BE2C (cell line): Measurements from ENCODE around the gene FAM221B.

Experiments used
- DNase-seq: peaks from one replicate; pipeline ENCODE4 v3.0.0-alpha.2; 2020
- H3K27me3 ChIP-seq: fragments of 250-450 bp; sonication (Bioruptor Pico); 2 replicates; pipeline ENCODE4 v1.5.1; 2020; ENCODE audit warnings: mild to moderate bottlenecking
- H3K36me3 ChIP-seq: fragments of 250-450 bp; sonication (Bioruptor Pico); 2 replicates; pipeline ENCODE4 v1.5.1; 2020; ENCODE audit warnings: mild to moderate bottlenecking
- H3K4me1 ChIP-seq: fragments of 250-450 bp; sonication (Bioruptor Pico); 2 replicates; pipeline ENCODE4 v1.5.1; 2020
- H3K4me3 ChIP-seq: 2 replicates; pipeline ENCODE4 v1.5.1; 2011; ENCODE audit warnings: low read depth, low read length
- H3K9me3 ChIP-seq: fragments of 250-450 bp; sonication (Bioruptor Pico); 2 replicates; pipeline ENCODE4 v1.5.1; 2020
- TF ChIP-seq, protein P1 (sequence below): IDR thresholded peaks from 2 replicates; pipeline ENCODE4 v1.5.1; 2012; ENCODE audit warnings: mild to moderate bottlenecking, low read depth, low read length

Gene FAM221B

DNA sequence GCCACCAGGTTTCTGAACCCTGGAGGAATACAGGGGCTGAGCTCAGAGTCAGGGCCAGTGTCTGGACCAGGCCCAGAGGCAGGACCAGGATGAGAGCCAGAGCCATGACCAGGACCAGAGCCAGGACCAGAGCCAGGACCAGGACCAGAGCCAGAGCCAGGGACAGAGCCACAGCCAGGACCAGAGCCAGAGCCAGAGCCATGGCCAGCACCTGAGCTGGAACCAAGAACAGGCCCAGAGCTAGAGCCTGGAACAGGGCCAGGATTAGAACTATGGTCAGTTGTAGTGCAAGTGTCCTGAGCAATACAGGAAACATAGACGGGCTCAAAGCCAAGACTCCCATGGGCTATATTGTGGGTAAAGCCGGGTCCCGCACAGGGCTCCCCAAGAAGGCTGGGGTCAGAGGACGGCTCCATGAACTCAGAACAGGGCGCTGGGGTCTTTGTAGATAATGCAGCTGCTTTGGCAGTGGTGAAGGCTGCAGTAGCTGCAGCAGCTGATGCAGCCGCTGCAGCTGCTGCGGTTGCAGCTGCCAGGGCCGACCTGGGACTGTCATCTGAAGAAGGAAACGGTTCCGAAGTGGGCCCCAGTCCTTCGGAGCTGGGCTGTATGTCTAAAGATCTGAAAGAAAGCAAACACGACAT is 17.0 kb downstream of the FAM221B start:
- no peak for DNase-seq
- Histone ChIP-seq H3K4me3 (peak overlapping the region; percentile 71), H3K4me1 (peaks cover 8% of the 10 kb centered on the region), H3K27me3 (no peaks in the 10 kb centered on the region), H3K9me3 (no peaks in the 10 kb centered on the region), H3K36me3 (peaks cover 2% of the 10 kb centered on the region; the same call in 1 of the 2 replicates)
- TF ChIP-seq, protein P1, sequence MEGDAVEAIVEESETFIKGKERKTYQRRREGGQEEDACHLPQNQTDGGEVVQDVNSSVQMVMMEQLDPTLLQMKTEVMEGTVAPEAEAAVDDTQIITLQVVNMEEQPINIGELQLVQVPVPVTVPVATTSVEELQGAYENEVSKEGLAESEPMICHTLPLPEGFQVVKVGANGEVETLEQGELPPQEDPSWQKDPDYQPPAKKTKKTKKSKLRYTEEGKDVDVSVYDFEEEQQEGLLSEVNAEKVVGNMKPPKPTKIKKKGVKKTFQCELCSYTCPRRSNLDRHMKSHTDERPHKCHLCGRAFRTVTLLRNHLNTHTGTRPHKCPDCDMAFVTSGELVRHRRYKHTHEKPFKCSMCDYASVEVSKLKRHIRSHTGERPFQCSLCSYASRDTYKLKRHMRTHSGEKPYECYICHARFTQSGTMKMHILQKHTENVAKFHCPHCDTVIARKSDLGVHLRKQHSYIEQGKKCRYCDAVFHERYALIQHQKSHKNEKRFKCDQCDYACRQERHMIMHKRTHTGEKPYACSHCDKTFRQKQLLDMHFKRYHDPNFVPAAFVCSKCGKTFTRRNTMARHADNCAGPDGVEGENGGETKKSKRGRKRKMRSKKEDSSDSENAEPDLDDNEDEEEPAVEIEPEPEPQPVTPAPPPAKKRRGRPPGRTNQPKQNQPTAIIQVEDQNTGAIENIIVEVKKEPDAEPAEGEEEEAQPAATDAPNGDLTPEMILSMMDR: no peak

DNA sequence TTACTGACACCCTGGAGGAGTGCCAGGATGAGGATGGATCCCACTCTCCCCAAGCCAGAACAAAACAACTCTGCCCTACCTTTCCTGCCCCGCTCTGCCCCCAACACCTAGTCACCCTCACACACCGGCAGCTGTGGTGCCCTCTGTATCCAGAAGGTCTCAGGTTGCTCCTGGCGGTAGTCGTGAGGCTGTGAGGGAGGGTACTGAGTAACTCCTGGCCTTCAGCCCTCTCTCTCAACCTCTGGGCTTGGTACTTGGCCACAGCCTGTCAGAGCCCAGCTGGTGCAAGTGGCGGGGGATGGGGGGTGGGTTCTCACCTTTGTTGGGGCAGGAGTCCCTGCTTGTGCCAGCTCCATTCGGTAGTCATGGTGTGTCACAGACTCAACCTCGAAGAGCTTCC is 18.4 kb downstream of the FAM221B start:
- TF ChIP-seq, protein P1: no peak
- H3K27me3 ChIP-seq: no peaks in the 10 kb centered on the region
- no peak overlapping the region for H3K4me3 ChIP-seq
- H3K4me1 ChIP-seq: peaks cover 8% of the 10 kb centered on the region
- no peaks in the 10 kb centered on the region for H3K9me3 ChIP-seq
- H3K36me3 ChIP-seq: peaks cover 2% of the 10 kb centered on the region; the same call in 1 of the 2 replicates
- no peak for DNase-seq

DNA sequence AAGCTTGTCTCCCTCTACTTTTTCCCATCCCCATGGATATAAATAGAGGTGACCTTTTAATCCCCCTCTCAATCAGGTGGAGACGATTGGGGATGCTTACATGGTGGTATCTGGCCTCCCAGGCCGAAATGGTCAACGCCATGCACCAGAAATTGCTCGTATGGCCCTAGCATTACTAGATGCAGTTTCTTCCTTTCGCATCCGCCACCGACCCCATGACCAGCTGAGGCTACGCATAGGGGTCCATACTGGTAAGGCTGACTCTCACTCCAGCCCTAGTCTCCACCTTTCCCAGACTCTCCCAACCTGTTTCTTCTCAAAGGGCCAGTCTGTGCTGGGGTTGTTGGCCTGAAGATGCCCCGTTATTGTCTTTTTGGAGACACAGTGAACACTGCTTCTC is 20.1 kb downstream of the FAM221B start:
- peaks cover 2% of the 10 kb centered on the region; the same call in 1 of the 2 replicates for H3K36me3 ChIP-seq
- peaks cover under 1% of the 10 kb centered on the region; the same call in 1 of the 2 replicates for H3K4me1 ChIP-seq
- no peaks in the 10 kb centered on the region for H3K9me3 ChIP-seq
- DNase-seq: no peak
- H3K27me3 ChIP-seq: no peaks in the 10 kb centered on the region
- TF ChIP-seq, protein P1: no peak
- no peak overlapping the region for H3K4me3 ChIP-seq

DNA sequence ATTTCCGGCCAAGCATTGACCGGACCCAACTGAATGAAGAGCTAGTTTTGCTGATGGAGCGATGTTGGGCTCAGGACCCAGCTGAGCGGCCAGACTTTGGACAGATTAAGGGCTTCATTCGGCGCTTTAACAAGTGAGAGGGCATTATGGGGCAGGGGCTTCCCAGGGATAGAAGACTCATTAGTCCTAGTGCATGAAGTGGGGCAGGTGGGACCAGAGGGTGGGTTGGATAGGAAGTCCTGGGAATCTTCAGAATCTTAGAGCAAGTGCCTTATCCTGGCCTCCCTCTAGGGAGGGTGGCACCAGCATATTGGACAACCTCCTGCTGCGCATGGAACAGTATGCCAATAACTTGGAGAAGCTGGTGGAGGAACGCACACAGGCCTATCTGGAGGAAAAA is 22.4 kb downstream of the FAM221B start:
- Histone ChIP-seq H3K4me3 (no peak overlapping the region), H3K4me1 (no peaks in the 10 kb centered on the region), H3K27me3 (no peaks in the 10 kb centered on the region), H3K9me3 (no peaks in the 10 kb centered on the region), H3K36me3 (peaks cover 2% of the 10 kb centered on the region; the same call in 1 of the 2 replicates)
- TF ChIP-seq, protein P1: no peak
- no peak for DNase-seq

DNA sequence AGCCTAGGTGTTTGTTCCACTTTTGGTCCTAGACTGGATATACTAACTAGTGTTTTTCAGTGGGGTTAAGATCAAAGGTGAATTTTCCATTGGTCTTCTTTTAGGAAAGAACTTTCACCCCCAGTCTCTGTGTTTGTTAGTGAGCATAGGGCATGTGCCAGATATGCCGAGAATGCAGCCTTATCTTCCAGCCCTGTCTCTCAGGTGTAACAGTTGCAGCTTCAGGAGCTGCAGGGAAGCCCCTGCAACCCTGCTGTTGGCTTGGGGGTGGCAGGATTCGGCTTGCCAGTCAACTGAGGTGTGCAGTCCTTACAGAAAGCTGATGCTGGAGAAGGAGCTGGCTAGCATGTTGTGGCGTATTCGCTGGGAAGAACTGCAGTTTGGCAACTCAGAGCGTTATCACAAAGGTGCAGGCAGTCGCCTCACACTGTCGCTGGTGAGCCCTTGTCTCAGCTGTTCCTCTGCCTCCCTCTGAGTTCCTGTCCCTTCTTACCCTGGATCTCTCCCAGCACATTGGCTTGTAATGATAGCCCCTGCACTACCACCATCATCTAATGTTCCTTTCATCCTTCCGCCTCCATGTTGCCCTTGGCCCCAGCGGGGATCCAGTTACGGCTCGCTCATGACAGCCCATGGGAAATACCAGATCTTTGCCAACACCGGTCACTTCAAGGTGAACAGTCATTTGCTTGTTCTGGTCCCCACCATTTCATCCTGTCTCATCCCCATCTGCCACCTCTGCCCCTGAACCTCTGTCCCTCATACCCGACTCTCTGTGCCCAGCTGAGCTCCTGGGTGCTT is 27.0 kb downstream of the FAM221B start:
- H3K4me1 ChIP-seq: peaks cover 14% of the 10 kb centered on the region
- TF ChIP-seq, protein P1: no peak
- no peak for DNase-seq
- H3K9me3 ChIP-seq: no peaks in the 10 kb centered on the region
- H3K36me3 ChIP-seq: peaks cover under 1% of the 10 kb centered on the region; the same call in 1 of the 2 replicates
- no peak overlapping the region for H3K4me3 ChIP-seq
- H3K27me3 ChIP-seq: no peaks in the 10 kb centered on the region

DNA sequence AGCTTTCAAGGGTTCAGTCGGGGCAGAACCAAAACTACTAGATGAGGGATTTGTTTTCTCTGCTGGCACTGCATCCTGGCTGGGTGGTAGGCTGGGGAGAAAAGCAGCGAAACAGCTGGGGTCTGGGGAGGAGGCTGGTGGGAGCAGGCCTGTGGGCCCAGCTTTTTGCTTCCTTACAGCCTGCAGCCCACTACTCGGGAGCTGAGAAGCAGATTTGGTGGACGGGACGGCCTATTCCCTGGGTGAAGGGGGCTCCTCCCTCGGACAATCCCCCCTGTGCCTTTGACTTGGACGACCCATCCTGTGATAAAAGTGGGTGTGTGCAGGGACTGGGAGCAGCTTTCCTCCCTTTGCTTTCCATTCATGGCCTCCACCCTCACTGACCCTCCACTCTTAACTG is 28.0 kb downstream of the FAM221B start:
- TF ChIP-seq, protein P1: no peak
- DNase-seq: no peak
- Histone ChIP-seq H3K36me3 (no peaks in the 10 kb centered on the region), H3K9me3 (no peaks in the 10 kb centered on the region), H3K4me1 (peaks cover 14% of the 10 kb centered on the region), H3K27me3 (no peaks in the 10 kb centered on the region), H3K4me3 (no peak overlapping the region)
